ENCODE results near the gene HTRA3. TPM values are rescaled to one million over a fixed set of nuclear protein-coding genes. Genes with fewer than 3 reads are reported as not detected.
A peak's percentile ranks its signal among the peaks of the same experiment; 100 is the strongest.

The HTRA3 gene
- total RNA-seq, 1 experiment from 2014 or later = 0.64 TPM

DNA sequence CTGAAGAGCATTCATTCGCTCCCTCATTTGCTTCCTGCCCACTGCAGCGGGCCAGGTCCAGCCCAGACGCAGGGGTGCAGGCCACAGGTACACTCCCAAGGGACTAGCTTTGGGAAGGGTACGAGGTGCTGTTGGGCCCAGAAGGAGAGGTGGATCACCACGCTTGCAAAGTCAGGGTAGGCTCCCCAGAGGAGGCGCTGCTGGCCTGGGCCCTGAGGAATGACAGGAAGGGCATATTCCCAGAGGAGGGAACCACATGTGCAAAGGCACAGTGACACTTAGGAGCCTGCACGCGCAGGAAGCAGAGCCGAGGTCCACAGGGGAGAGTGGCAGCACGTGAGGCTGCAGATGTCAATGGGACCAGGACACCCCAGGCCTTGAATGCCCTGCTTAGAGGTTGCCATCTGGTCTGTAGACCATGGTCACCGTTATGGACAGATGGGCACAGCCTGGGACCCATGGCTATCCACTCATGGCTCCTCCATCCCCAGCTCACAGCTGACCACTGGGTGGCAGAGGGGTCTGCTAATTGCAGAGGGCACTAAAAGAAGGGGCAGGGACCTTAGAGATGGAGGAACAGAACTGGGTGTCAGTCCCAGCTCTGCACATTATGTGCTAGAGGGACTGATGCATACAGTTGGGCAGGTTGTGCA lies 7.9 kb downstream of the HTRA3 start:
- no peak overlapping the region for H3K4me3 ChIP-seq (ENCODE audit: low read depth, low read length, poor library complexity, severe bottlenecking)
- ChIA-PET CTCF (no interaction called here), POLR2A (ENCODE audit: low non-redundant PET) (no interaction called here)
- no peaks in the 10 kb centered on the region for H3K36me3 ChIP-seq (ENCODE audit: insufficient read depth, low read length, poor library complexity, severe bottlenecking)
- H3K9me3 ChIP-seq (ENCODE audit: low read depth, low read length, poor library complexity, severe bottlenecking) = no peaks in the 10 kb centered on the region
- DNase-seq (ENCODE audit: low spot score) = no peak
- H3K27me3 ChIP-seq (replicated peaks; ENCODE audit: insufficient read depth, low read depth, low read length, poor library complexity) = no peaks in the 10 kb centered on the region
- no peak for TF ChIP-seq EZH2 (IDR thresholded peaks at IDR 0.05; ENCODE audit: borderline replicate concordance, low read depth, low read length, poor library complexity, severe bottlenecking)
- TF ChIP-seq, protein P1, sequence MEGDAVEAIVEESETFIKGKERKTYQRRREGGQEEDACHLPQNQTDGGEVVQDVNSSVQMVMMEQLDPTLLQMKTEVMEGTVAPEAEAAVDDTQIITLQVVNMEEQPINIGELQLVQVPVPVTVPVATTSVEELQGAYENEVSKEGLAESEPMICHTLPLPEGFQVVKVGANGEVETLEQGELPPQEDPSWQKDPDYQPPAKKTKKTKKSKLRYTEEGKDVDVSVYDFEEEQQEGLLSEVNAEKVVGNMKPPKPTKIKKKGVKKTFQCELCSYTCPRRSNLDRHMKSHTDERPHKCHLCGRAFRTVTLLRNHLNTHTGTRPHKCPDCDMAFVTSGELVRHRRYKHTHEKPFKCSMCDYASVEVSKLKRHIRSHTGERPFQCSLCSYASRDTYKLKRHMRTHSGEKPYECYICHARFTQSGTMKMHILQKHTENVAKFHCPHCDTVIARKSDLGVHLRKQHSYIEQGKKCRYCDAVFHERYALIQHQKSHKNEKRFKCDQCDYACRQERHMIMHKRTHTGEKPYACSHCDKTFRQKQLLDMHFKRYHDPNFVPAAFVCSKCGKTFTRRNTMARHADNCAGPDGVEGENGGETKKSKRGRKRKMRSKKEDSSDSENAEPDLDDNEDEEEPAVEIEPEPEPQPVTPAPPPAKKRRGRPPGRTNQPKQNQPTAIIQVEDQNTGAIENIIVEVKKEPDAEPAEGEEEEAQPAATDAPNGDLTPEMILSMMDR (conservative IDR thresholded peaks at IDR 0.05; ENCODE audit: low read depth, low read length) = no peak
- peaks cover 41% of the 10 kb centered on the region for H3K4me1 ChIP-seq (ENCODE audit: insufficient read depth, low read length, poor library complexity, severe bottlenecking)
- intact Hi-C loops (cut with micrococcal nuclease; ENCODE audit: unreplicated experiment) = loop anchor here (10.0 kb wide), 1 partner anchor 127 kb away; no protein-coding TSS in a partner anchor
- H3K27ac ChIP-seq (ENCODE audit: low read depth, low read length, poor library complexity, severe bottlenecking) = no peak overlapping the region
- BruUV-seq (replicated peaks) = no TSS peak

DNA sequence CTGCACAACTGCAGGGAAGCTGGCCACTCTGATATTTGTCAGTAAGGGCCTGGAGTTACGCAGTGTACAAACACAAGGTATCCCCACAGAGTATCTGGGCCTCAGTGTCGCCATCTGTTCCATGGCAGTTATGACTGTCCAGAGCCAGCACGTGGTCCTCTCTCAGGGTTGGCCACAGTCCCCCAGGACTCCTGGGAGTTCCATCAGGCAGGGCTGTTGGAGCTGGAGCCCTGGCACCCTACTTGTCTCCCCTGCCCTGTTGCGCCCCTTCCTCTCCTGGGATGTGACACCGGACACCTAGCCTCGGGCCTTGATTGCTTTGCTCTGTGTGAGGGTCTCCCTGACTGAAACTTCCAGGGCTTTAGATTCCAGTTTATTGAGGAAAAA lies 8.4 kb downstream of the HTRA3 start:
- no TSS peak for BruUV-seq (replicated peaks)
- H3K4me3 ChIP-seq (ENCODE audit: low read depth, low read length, poor library complexity, severe bottlenecking) = no peak overlapping the region
- POLR2A ChIA-PET (ENCODE audit: low non-redundant PET) = no interaction called here
- no peaks in the 10 kb centered on the region for H3K9me3 ChIP-seq (ENCODE audit: low read depth, low read length, poor library complexity, severe bottlenecking)
- H3K27ac ChIP-seq (ENCODE audit: low read depth, low read length, poor library complexity, severe bottlenecking) = peak overlapping the region; percentile 24
- intact Hi-C loops (cut with micrococcal nuclease; ENCODE audit: unreplicated experiment) = loop anchor here (10.0 kb wide), 1 partner anchor 127 kb away; no protein-coding TSS in a partner anchor
- no peak for TF ChIP-seq EZH2 (IDR thresholded peaks at IDR 0.05; ENCODE audit: borderline replicate concordance, low read depth, low read length, poor library complexity, severe bottlenecking)
- TF ChIP-seq, protein P1 (conservative IDR thresholded peaks at IDR 0.05; ENCODE audit: low read depth, low read length) = no peak
- DNase-seq (ENCODE audit: low spot score) = no peak
- no peaks in the 10 kb centered on the region for H3K36me3 ChIP-seq (ENCODE audit: insufficient read depth, low read length, poor library complexity, severe bottlenecking)
- CTCF ChIA-PET = no interaction called here
- no peaks in the 10 kb centered on the region for H3K27me3 ChIP-seq (replicated peaks; ENCODE audit: insufficient read depth, low read depth, low read length, poor library complexity)
- H3K4me1 ChIP-seq (ENCODE audit: insufficient read depth, low read length, poor library complexity, severe bottlenecking) = peaks cover 41% of the 10 kb centered on the region

DNA sequence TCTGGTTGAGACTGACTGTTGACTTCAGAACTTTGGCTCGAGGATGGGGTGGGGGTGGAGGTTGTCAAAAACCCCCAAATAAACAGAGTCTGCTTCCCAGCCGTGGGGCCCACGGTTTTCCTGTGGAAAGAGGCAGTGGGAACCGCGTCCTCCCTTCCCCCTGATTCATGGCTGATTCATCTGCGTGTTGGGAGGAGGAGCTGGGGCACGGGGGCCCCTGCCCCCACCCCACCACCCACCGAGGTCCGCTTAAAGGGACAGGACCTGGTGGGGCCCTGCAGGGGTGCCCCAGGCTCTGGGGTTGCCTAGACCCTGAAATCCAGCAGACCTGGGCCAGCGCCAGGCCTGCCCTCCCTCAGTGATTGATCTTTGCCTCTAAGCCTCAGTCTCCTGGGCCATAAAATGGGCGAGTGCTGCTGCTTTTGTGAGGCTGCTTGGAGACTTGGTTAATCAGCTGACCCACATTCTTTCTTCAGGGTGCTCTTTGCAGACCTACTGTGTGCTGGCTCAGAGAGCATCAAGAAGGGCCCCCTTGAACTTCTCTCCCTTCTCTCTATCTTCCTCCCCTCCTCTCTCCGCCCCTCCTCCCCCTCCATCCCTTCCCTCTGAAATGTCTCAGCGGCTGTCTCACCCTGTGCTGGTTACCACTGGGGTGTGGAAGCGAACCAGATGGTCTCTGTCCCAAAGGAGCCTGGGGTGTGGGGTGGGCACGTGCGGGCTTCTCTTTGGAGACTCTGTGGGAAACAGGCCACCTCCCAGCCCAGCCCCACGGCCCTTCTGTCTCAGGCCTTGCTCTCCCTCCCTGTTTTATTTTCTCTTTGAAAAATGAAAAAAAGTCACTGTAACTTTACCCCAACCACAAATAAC lies 9.1 kb downstream of the HTRA3 start:
- H3K9me3 ChIP-seq (ENCODE audit: low read depth, low read length, poor library complexity, severe bottlenecking) = no peaks in the 10 kb centered on the region
- DNase-seq (ENCODE audit: low spot score) = no peak
- no peaks in the 10 kb centered on the region for H3K27me3 ChIP-seq (replicated peaks; ENCODE audit: insufficient read depth, low read depth, low read length, poor library complexity)
- POLR2A ChIA-PET (ENCODE audit: low non-redundant PET) = no interaction called here
- no peak for TF ChIP-seq EZH2 (IDR thresholded peaks at IDR 0.05; ENCODE audit: borderline replicate concordance, low read depth, low read length, poor library complexity, severe bottlenecking)
- TF ChIP-seq, protein P1 (conservative IDR thresholded peaks at IDR 0.05; ENCODE audit: low read depth, low read length) = no peak
- no peaks in the 10 kb centered on the region for H3K36me3 ChIP-seq (ENCODE audit: insufficient read depth, low read length, poor library complexity, severe bottlenecking)
- H3K4me3 ChIP-seq (ENCODE audit: low read depth, low read length, poor library complexity, severe bottlenecking) = no peak overlapping the region
- no TSS peak for BruUV-seq (replicated peaks)
- H3K4me1 ChIP-seq (ENCODE audit: insufficient read depth, low read length, poor library complexity, severe bottlenecking) = peaks cover 41% of the 10 kb centered on the region
- H3K27ac ChIP-seq (ENCODE audit: low read depth, low read length, poor library complexity, severe bottlenecking) = peak overlapping the region; percentile 24
- CTCF ChIA-PET = no interaction called here
- intact Hi-C loops (cut with micrococcal nuclease; ENCODE audit: unreplicated experiment) = loop anchor here (10.0 kb wide), 1 partner anchor 126 kb away; no protein-coding TSS in a partner anchor
